H1 (cell line): ENCODE results near the gene OR4C11. TPM values are rescaled to one million over a fixed set of nuclear protein-coding genes. Genes with fewer than 3 reads are reported as not detected.

ENCODE experiments used
- CTCF ChIA-PET: fragments of 300-600 bp; sonication (Branson Sonifier 250); formaldehyde crosslinking; loops from one replicate; lab custom pipeline; 2021; ENCODE audit not compliant: partially characterized antibody; lab: Charles Lee
- POLR2A ChIA-PET: fragments of 300-600 bp; sonication (Branson Sonifier 250); formaldehyde crosslinking; loops from one replicate; lab custom pipeline; 2021; ENCODE audit warnings: inconsistent platforms; ENCODE audit not compliant: partially characterized antibody; lab: Charles Lee
- DNase-seq, 2 experiments: peaks; one replicate each; pipeline versions ENCODE4 v3.0.0 to v3.0.0-alpha.2; 2010 to 2022; ENCODE audit warnings: low spot score in 2 of 2, low read depth in 1 of 2, mixed read lengths in 1 of 2
- FAIRE-seq: peaks from 2 replicates; lab custom pipeline; 2011; peaks lifted over from hg19 to GRCh38; lab: Jason Lieb, UNC
- H2AFZ ChIP-seq: 2 replicates; pipeline ENCODE4 v1.8.1; 2012; ENCODE audit warnings: low read length, inconsistent platforms
- H2AK5ac ChIP-seq: 2 replicates; pipeline ENCODE4 v1.6.1; 2013; ENCODE audit warnings: low read depth, low read length
- H2BK120ac ChIP-seq: replicated peaks from 2 replicates; pipeline ENCODE3; 2013; ENCODE audit warnings: low read depth, low read length, inconsistent platforms
- H2BK12ac ChIP-seq: 2 replicates; pipeline ENCODE4 v1.6.1; 2013; ENCODE audit warnings: low read depth, low read length
- H2BK15ac ChIP-seq: 2 replicates; pipeline ENCODE4 v1.6.1; 2013; ENCODE audit warnings: low read length
- H2BK20ac ChIP-seq: 2 replicates; pipeline ENCODE4 v1.6.1; 2013; ENCODE audit warnings: low read length
- H2BK5ac ChIP-seq: 2 replicates; pipeline ENCODE4 v1.6.1; 2013; ENCODE audit warnings: low read depth, low read length
- H3K14ac ChIP-seq: 2 replicates; pipeline ENCODE4 v1.6.1; 2013; ENCODE audit warnings: inconsistent platforms; ENCODE audit not compliant: insufficient read length
- H3K18ac ChIP-seq: 2 replicates; pipeline ENCODE4 v1.6.1; 2013; ENCODE audit warnings: low read length; ENCODE audit errors: extremely low read depth
- H3K23ac ChIP-seq: 2 replicates; pipeline ENCODE4 v1.6.1; 2013; ENCODE audit warnings: inconsistent platforms; ENCODE audit not compliant: insufficient read length
- H3K23me2 ChIP-seq: 2 replicates; pipeline ENCODE4 v1.6.1; 2013; ENCODE audit warnings: low read depth, low read length
- H3K27ac ChIP-seq: 2 replicates; pipeline ENCODE4 v1.6.1; 2011; ENCODE audit warnings: low read depth, low read length, inconsistent platforms
- H3K27me3 ChIP-seq, 4 experiments: replicated peaks in 1 of 4; 1 replicate in 1 of 4; 2 replicates in 3 of 4; pipeline versions ENCODE4 v1.6.1 to v1.8.1; 2011 to 2013; ENCODE audit warnings: low read length in 3 of 4, mild to moderate bottlenecking in 3 of 4, inconsistent platforms in 2 of 4, mixed read lengths in 2 of 4, moderate library complexity in 1 of 4; ENCODE audit not compliant: control insufficient read depth in 3 of 4, insufficient read depth in 3 of 4; ENCODE audit errors: extremely low read depth in 1 of 4
- H3K36me3 ChIP-seq, 4 experiments: 2 replicates each; pipeline versions ENCODE4 v1.6.1 to v1.8.1; 2011 to 2013; ENCODE audit warnings: mild to moderate bottlenecking in 4 of 4, low read length in 3 of 4, moderate library complexity in 2 of 4, control low read depth in 1 of 4, inconsistent platforms in 1 of 4; ENCODE audit not compliant: insufficient read depth in 4 of 4, control insufficient read depth in 2 of 4
- H3K4ac ChIP-seq: replicated peaks from 2 replicates; pipeline ENCODE3; 2013; ENCODE audit warnings: low read length, low read depth, mixed read lengths, inconsistent platforms; ENCODE audit not compliant: insufficient read length
- H3K4me1 ChIP-seq, 4 experiments: replicated peaks in 1 of 4; 1 replicate in 1 of 4; 2 replicates in 3 of 4; pipeline versions ENCODE4 v1.6.1 to v1.8.1; 2011 to 2013; ENCODE audit warnings: low read length in 3 of 4, inconsistent platforms in 2 of 4, mixed read lengths in 1 of 4; ENCODE audit not compliant: insufficient read depth in 4 of 4, control insufficient read depth in 3 of 4
- H3K4me2 ChIP-seq, 2 experiments: 2 replicates each; pipeline versions ENCODE4 v1.6.1 to v1.8.1; 2011 to 2013; ENCODE audit warnings: low read depth in 2 of 2, low read length in 2 of 2, control low read depth in 1 of 2, inconsistent platforms in 1 of 2, mild to moderate bottlenecking in 1 of 2; ENCODE audit not compliant: insufficient read depth in 1 of 2
- H3K4me3 ChIP-seq, 4 experiments: fragments of 200-600, 300-600 bp in 1 of 4; sonication (generic), shearing (Covaris generic), sonication (Bioruptor Twin) in 1 of 4; 2 replicates each; pipeline versions ENCODE4 v1.5.1 to v1.8.1; 2011 to 2016; ENCODE audit warnings: low read length in 4 of 4, low read depth in 3 of 4, control low read depth in 2 of 4, inconsistent platforms in 2 of 4, mild to moderate bottlenecking in 2 of 4, mixed read lengths in 1 of 4, moderate library complexity in 1 of 4; ENCODE audit not compliant: insufficient read depth in 2 of 4; ENCODE audit errors: extremely low read depth in 1 of 4
- H3K56ac ChIP-seq: replicated peaks from 2 replicates; pipeline ENCODE3; 2013; ENCODE audit warnings: low read depth, mild to moderate bottlenecking, mixed read lengths, low read length, inconsistent platforms; ENCODE audit not compliant: insufficient read length
- H3K79me1 ChIP-seq: 2 replicates; pipeline ENCODE4 v1.6.1; 2013; ENCODE audit warnings: low read depth, low read length, control low read depth
- H3K79me2 ChIP-seq, 2 experiments: 2 replicates each; pipeline versions ENCODE4 v1.6.1 to v1.8.1; 2012 to 2013; ENCODE audit warnings: low read length in 2 of 2, mild to moderate bottlenecking in 2 of 2, inconsistent platforms in 1 of 2; ENCODE audit not compliant: insufficient read depth in 2 of 2, control insufficient read depth in 1 of 2
- H3K9ac ChIP-seq, 4 experiments: replicated peaks in 1 of 4; 1 replicate in 1 of 4; 2 replicates in 3 of 4; pipeline versions ENCODE4 v1.6.1 to v1.8.1; 2011 to 2013; ENCODE audit warnings: low read depth in 3 of 4, low read length in 3 of 4, control low read depth in 2 of 4, mild to moderate bottlenecking in 2 of 4, moderate library complexity in 2 of 4, inconsistent platforms in 1 of 4; ENCODE audit errors: extremely low read depth in 1 of 4
- H3K9me3 ChIP-seq, 2 experiments: 2 replicates each; pipeline versions ENCODE4 v1.6.1 to v1.8.1; 2012 to 2013; ENCODE audit warnings: mild to moderate bottlenecking in 2 of 2, moderate library complexity in 2 of 2, control low read depth in 1 of 2, inconsistent platforms in 1 of 2, low read depth in 1 of 2, low read length in 1 of 2, mixed read lengths in 1 of 2; ENCODE audit not compliant: insufficient read depth in 2 of 2
- H4K20me1 ChIP-seq, 2 experiments: replicated peaks in 1 of 2; 2 replicates each; pipeline versions ENCODE3 to v1.8.1; 2011 to 2013; ENCODE audit warnings: inconsistent platforms in 2 of 2, low read length in 2 of 2, mild to moderate bottlenecking in 1 of 2; ENCODE audit not compliant: insufficient read depth in 2 of 2, control insufficient read depth in 1 of 2
- H4K5ac ChIP-seq: 2 replicates; pipeline ENCODE4 v1.6.1; 2013; ENCODE audit warnings: low read length, low read depth, mixed read lengths, inconsistent platforms; ENCODE audit not compliant: insufficient read length
- H4K8ac ChIP-seq: 2 replicates; pipeline ENCODE4 v1.8.0; 2013; ENCODE audit warnings: mild to moderate bottlenecking, moderate library complexity, low read length, inconsistent platforms; ENCODE audit not compliant: insufficient read depth; ENCODE audit errors: extremely low read depth
- H4K91ac ChIP-seq: replicated peaks from 2 replicates; pipeline ENCODE3; 2013; ENCODE audit warnings: low read length, mixed read lengths, inconsistent platforms; ENCODE audit not compliant: insufficient read length
- CBX5 ChIP-seq: fragments of 300-800, 300-1000 bp; sonication (generic); IDR thresholded peaks from 2 replicates; pipeline ENCODE4 v1.7.1; 2016; ENCODE audit warnings: antibody characterized with exemption, low read length, low read depth
- CEBPB ChIP-seq: IDR thresholded peaks from 2 replicates; pipeline ENCODE4 v1.6.1; 2012; ENCODE audit warnings: low read depth, low read length
- CTCF ChIP-seq, 3 experiments: IDR thresholded peaks; 1 replicate in 2 of 3; 2 replicates in 1 of 3; pipeline versions ENCODE4 v1.5.1 to v1.6.1; 2011; ENCODE audit warnings: low read length in 3 of 3, mild to moderate bottlenecking in 3 of 3, inconsistent platforms in 2 of 3, low read depth in 1 of 3, moderate library complexity in 1 of 3; ENCODE audit not compliant: insufficient read depth in 1 of 3; ENCODE audit errors: control extremely low read depth in 1 of 3
- E2F6 ChIP-seq: IDR thresholded peaks from 2 replicates; pipeline ENCODE4 v1.6.1; 2012; ENCODE audit warnings: inconsistent platforms
- GABPA ChIP-seq: IDR thresholded peaks from 2 replicates; pipeline ENCODE4 v1.6.1; 2011; ENCODE audit warnings: mild to moderate bottlenecking, low read length, moderate library complexity, borderline replicate concordance; ENCODE audit not compliant: insufficient read depth
- JUN ChIP-seq: IDR thresholded peaks from 2 replicates; pipeline ENCODE4 v1.6.1; 2011; ENCODE audit warnings: low read depth, mild to moderate bottlenecking, improper control_type of control experiment, low read length
- MAX ChIP-seq: IDR thresholded peaks from 2 replicates; pipeline ENCODE4 v1.6.1; 2012; ENCODE audit warnings: inconsistent platforms
- RAD21 ChIP-seq, 2 experiments: IDR thresholded peaks in 1 of 2; conservative IDR thresholded peaks in 1 of 2; 2 replicates each; pipeline ENCODE4 v1.6.1; 2011; ENCODE audit warnings: low read depth in 2 of 2, low read length in 2 of 2, improper control_type of control experiment in 1 of 2, inconsistent platforms in 1 of 2, mild to moderate bottlenecking in 1 of 2, moderate library complexity in 1 of 2
- SAP30 ChIP-seq: fragments of 300-600 bp; sonication (generic); IDR thresholded peaks from 2 replicates; pipeline ENCODE4 v1.7.1; 2012; ENCODE audit warnings: low read length, moderate library complexity, mild to moderate bottlenecking, inconsistent platforms; ENCODE audit not compliant: insufficient read depth, insufficient replicate concordance
- SUZ12 ChIP-seq: fragments of 200-600 bp; sonication (generic); IDR thresholded peaks from 2 replicates; pipeline ENCODE4 v1.6.1; 2012; ENCODE audit warnings: mild to moderate bottlenecking, inconsistent platforms, low read length, moderate library complexity, mixed read lengths
- WGBS, 2 experiments: shearing (Covaris generic) in 1 of 2; methylation state at CpG; one replicate each; pipeline versions ENCODE4 v1.1.6 to v1.1.7; 2013 to 2015; ENCODE audit warnings: low lambda C conversion rate in 2 of 2, mixed read lengths in 2 of 2, inconsistent platforms in 1 of 2, low coverage in 1 of 2, missing lambda C conversion rate in 1 of 2; ENCODE audit not compliant: insufficient replicate concordance in 2 of 2, insufficient coverage in 1 of 2, insufficient read length in 1 of 2; ENCODE audit errors: extremely low coverage in 1 of 2, missing lambda C conversion rate in 1 of 2; 5-methylcytosine and 5-hydroxymethylcytosine counted together
- polyA plus RNA-seq, 7 experiments: library from polyadenylated mRNA; depleted of rRNA in 3 of 7; stranded (reverse) in 5 of 7; unstranded in 2 of 7; fragments of >200 nt in 5 of 7; fragments of 200-250 nt in 2 of 7; gene quantifications; 1 replicate in 5 of 7; 2 replicates in 1 of 7; 4 replicates in 1 of 7; pipeline versions ENCODE4 v1.2.1 to v1.2.3, GENCODE V29; 2011 to 2013; ENCODE audit warnings: missing spikeins in 2 of 7, mixed read lengths in 2 of 7
- total RNA-seq: library from RNA; stranded (reverse); fragmentation: NEBNext Ultra II Directional; extraction: Animal tissue kit (Norgen Biotek cat#: 25700); gene quantifications from 2 replicates; pipeline ENCODE4 v1.2.1, GENCODE V29; 2021

The OR4C11 gene
- total and polyA plus RNA-seq, 2 of the 8 experiments (the other 6 are each of a cell fraction or from before 2014, with no cell fraction given) = not detected

- H3K9me3 ChIP-seq = peaks cover 49 to 51% of the 10 kb centered on the region in 2 experiments
- TF ChIP-seq CTCF (IDR thresholded peaks at IDR 0.05; ENCODE audit: control extremely low read depth in 1 of 3, insufficient read depth in 1 of 3, low read depth in 1 of 3, low read length in 3 of 3) = no peak
- no peak for TF ChIP-seq MAX
- no peak for TF ChIP-seq SAP30
- TF ChIP-seq E2F6 = no peak
- no peak for TF ChIP-seq SUZ12
- no peak for TF ChIP-seq JUN
- no peak for TF ChIP-seq GABPA
- TF ChIP-seq CBX5 = no peak
- TF ChIP-seq CEBPB = no peak
- TF ChIP-seq RAD21 (IDR thresholded peaks at IDR 0.05 in 1 of 2, conservative IDR thresholded peaks at IDR 0.05 in 1 of 2; ENCODE audit: low read depth in 2 of 2, low read length in 2 of 2) = no peak
Measured at GRCh38 chr11:55571828-55572227, 35.6 kb downstream of the OR4C11 start, which contains the start of gene OR4C16. OR4C16 (plus strand) TSS chr11:55572128; CDS start chr11:55572128, 0 bp downstream.

More at GRCh38 chr11:55571828-55572227, 35.6 kb downstream of the OR4C11 start, which contains the start of gene OR4C16:
- Histone ChIP-seq H3K27ac (no peak within 1 kb of the TSS), H4K91ac (no peak within 1 kb of the TSS), H2BK5ac (no peak within 1 kb of the TSS), H2BK20ac (no peak within 1 kb of the TSS), H3K23ac (no peak within 1 kb of the TSS), H3K36me3 (no peaks in the 10 kb centered on the region), H3K79me2 (no peaks in the 10 kb centered on the region), H2BK12ac (no peak within 1 kb of the TSS), H3K14ac (no peak within 1 kb of the TSS), H3K23me2 (no peaks in the 10 kb centered on the region), H3K4me2 (no peak within 1 kb of the TSS), H2BK120ac (no peak within 1 kb of the TSS), H3K4me3 (no peak within 1 kb of the TSS), H4K8ac (no peak within 1 kb of the TSS), H2AK5ac (no peak within 1 kb of the TSS), H2AFZ (no peak within 1 kb of the TSS), H2BK15ac (no peak within 1 kb of the TSS), H3K27me3 (no peaks in the 10 kb centered on the region), H3K56ac (no peak within 1 kb of the TSS), H4K5ac (no peak within 1 kb of the TSS), H3K4me1 (no peaks in the 10 kb centered on the region), H4K20me1 (no peaks in the 10 kb centered on the region), H3K18ac (no peak within 1 kb of the TSS), H3K4ac (no peak within 1 kb of the TSS), H3K79me1 (no peaks in the 10 kb centered on the region), H3K9ac (no peak within 1 kb of the TSS)
- WGBS, 2 experiments = 66% methylated on average over 3 of the region's 3 CpGs; no CpG with 5 or more reads in 1 of the 2 experiments
- ChIA-PET POLR2A (no interaction called here), CTCF (no interaction called here)
- FAIRE-seq (no peak), DNase-seq (no peak)
